BLaER1 treated with 17β-estradiol and CSF1 and Interleukin-3, amounts not matched to agents 10 nM and 100 nM (cell line): Measurements from ENCODE around the gene LRRC28.

Experiments used
- H3K27ac ChIP-seq, 11 experiments: shearing (Covaris generic); formaldehyde crosslinking; 2 replicates each; pipeline ENCODE4 v1.8.1; 2022
- H3K27me3 ChIP-seq, 11 experiments: shearing (Covaris generic); formaldehyde crosslinking; 2 replicates each; pipeline ENCODE4 v1.8.1; 2022
- H3K36me3 ChIP-seq, 11 experiments: shearing (Covaris generic); formaldehyde crosslinking; 2 replicates each; pipeline ENCODE4 v1.8.1; 2022
- H3K4me1 ChIP-seq, 10 experiments: shearing (Covaris generic); formaldehyde crosslinking; 2 replicates each; pipeline ENCODE4 v1.8.1; 2022
- H3K4me2 ChIP-seq, 11 experiments: shearing (Covaris generic); formaldehyde crosslinking; 2 replicates each; pipeline ENCODE4 v1.8.1; 2022
- H3K4me3 ChIP-seq, 10 experiments: shearing (Covaris generic); formaldehyde crosslinking; 2 replicates each; pipeline ENCODE4 v1.8.1; 2022
- H3K9ac ChIP-seq, 11 experiments: shearing (Covaris generic); formaldehyde crosslinking; 2 replicates each; pipeline ENCODE4 v1.8.1; 2022
- H3K9me3 ChIP-seq, 11 experiments: shearing (Covaris generic); formaldehyde crosslinking; replicated peaks in 1 of 11; 2 replicates each; pipeline ENCODE4 v1.8.1; 2022
- H4K20me1 ChIP-seq, 11 experiments: shearing (Covaris generic); formaldehyde crosslinking; 2 replicates each; pipeline ENCODE4 v1.8.1; 2022
- Cebpa-rat ChIP-seq, 11 experiments: shearing (Covaris generic); IDR thresholded peaks; 2 replicates each; pipeline ENCODE4 v1.8.1; 2022

LRRC28 gene

GRCh38 chr15:99407716-99408115, 156.4 kb downstream of the LRRC28 start:
- Histone ChIP-seq H3K27me3 (no peaks in the 10 kb centered on the region), H3K27ac (peak overlapping the region in 9 of 11 experiments; percentile 34 to 72 (median 66); a peak in 13 of 22 replicates), H3K4me1 (peaks cover 38 to 70% (median 59%) of the 10 kb centered on the region in 10 experiments), H3K4me3 (no peak overlapping the region), H4K20me1 (no peaks in the 10 kb centered on the region), H3K36me3 (no peaks in the 10 kb centered on the region), H3K9ac (peak overlapping the region in 8 of 11 experiments; percentile 0 to 56 (median 36); a peak in 13 of 22 replicates), H3K9me3 (peaks cover 0 to 9% (median 0%) of the 10 kb centered on the region in 11 experiments; a peak in 3 of 22 replicates), H3K4me2 (peak overlapping the region; percentile 43 to 91 (median 79))
- no peak for TF ChIP-seq Cebpa-rat (IDR thresholded peaks at IDR 0.05)

- Histone ChIP-seq H4K20me1 (no peaks in the 10 kb centered on the region), H3K9me3 (peaks cover 0 to 9% (median 0%) of the 10 kb centered on the region in 11 experiments; a peak in 3 of 22 replicates), H3K36me3 (no peaks in the 10 kb centered on the region), H3K4me3 (no peak overlapping the region), H3K9ac (peak overlapping the region in 10 of 11 experiments; percentile 0 to 56 (median 36); a peak in 17 of 22 replicates), H3K4me2 (peak overlapping the region; percentile 43 to 91 (median 79)), H3K27ac (peak overlapping the region in 9 of 11 experiments; percentile 34 to 72 (median 66); a peak in 16 of 22 replicates), H3K27me3 (no peaks in the 10 kb centered on the region), H3K4me1 (peaks cover 32 to 70% (median 60%) of the 10 kb centered on the region in 10 experiments)
- TF ChIP-seq Cebpa-rat (IDR thresholded peaks at IDR 0.05), result no peak
These were observed 157.2 kb downstream of the LRRC28 start for GRCh38 chr15:99408236-99409096.

GRCh38 chr15:99409097-99409473, 157.8 kb downstream of the LRRC28 start:
- H3K4me3 ChIP-seq, result no peak overlapping the region

GRCh38 chr15:99409560-99409959, 158.3 kb downstream of the LRRC28 start:
- H4K20me1 ChIP-seq, result no peaks in the 10 kb centered on the region
- H3K4me1 ChIP-seq, result peaks cover 29 to 78% (median 65%) of the 10 kb centered on the region in 10 experiments
- peak overlapping the region in 6 of 11 experiments; percentile 16 to 56 (median 48); a peak in 10 of 22 replicates for H3K9ac ChIP-seq
- H3K27ac ChIP-seq, result peak overlapping the region in 9 of 11 experiments; percentile 44 to 72 (median 66); a peak in 18 of 22 replicates
- H3K4me2 ChIP-seq, result peak overlapping the region; percentile 43 to 91 (median 79); a peak in 21 of 22 replicates
- TF ChIP-seq Cebpa-rat (IDR thresholded peaks at IDR 0.05), result no peak
- no peaks in the 10 kb centered on the region for H3K36me3 ChIP-seq
- peaks cover 0 to 9% (median 0%) of the 10 kb centered on the region in 11 experiments; a peak in 3 of 22 replicates for H3K9me3 ChIP-seq
- H3K27me3 ChIP-seq, result no peaks in the 10 kb centered on the region
- H3K4me3 ChIP-seq, result no peak overlapping the region

More at GRCh38 chr15:99409097-99409473, 157.8 kb downstream of the LRRC28 start:
- H3K27me3 ChIP-seq, result no peaks in the 10 kb centered on the region
- H4K20me1 ChIP-seq, result no peaks in the 10 kb centered on the region
- H3K36me3 ChIP-seq, result no peaks in the 10 kb centered on the region
- peak overlapping the region in 8 of 11 experiments; percentile 14 to 56 (median 42); a peak in 10 of 22 replicates for H3K9ac ChIP-seq
- peaks cover 0 to 9% (median 0%) of the 10 kb centered on the region in 11 experiments; a peak in 3 of 22 replicates for H3K9me3 ChIP-seq
- peak overlapping the region; percentile 43 to 91 (median 79) for H3K4me2 ChIP-seq
- H3K4me1 ChIP-seq, result peaks cover 28 to 74% (median 64%) of the 10 kb centered on the region in 10 experiments
- TF ChIP-seq Cebpa-rat (IDR thresholded peaks at IDR 0.05), result no peak
- H3K27ac ChIP-seq, result peak overlapping the region in 9 of 11 experiments; percentile 44 to 72 (median 66); a peak in 17 of 22 replicates

GRCh38 chr15:99410477-99410876, 159.2 kb downstream of the LRRC28 start:
- H3K4me1 ChIP-seq, result peaks cover 38 to 86% (median 74%) of the 10 kb centered on the region in 10 experiments
- H3K27me3 ChIP-seq, result no peaks in the 10 kb centered on the region
- peaks cover 0 to 9% (median 0%) of the 10 kb centered on the region in 11 experiments; a peak in 2 of 22 replicates for H3K9me3 ChIP-seq
- peak overlapping the region in 1 of 11 experiments; percentile 18; a peak in 1 of 22 replicates for H3K9ac ChIP-seq
- H3K4me3 ChIP-seq, result no peak overlapping the region
- no peak for TF ChIP-seq Cebpa-rat (IDR thresholded peaks at IDR 0.05)
- H4K20me1 ChIP-seq, result no peaks in the 10 kb centered on the region
- H3K36me3 ChIP-seq, result no peaks in the 10 kb centered on the region
- H3K27ac ChIP-seq, result peak overlapping the region in 9 of 11 experiments; percentile 5 to 72 (median 45); a peak in 11 of 22 replicates
- H3K4me2 ChIP-seq, result peak overlapping the region in 6 of 11 experiments; percentile 2 to 91 (median 86); a peak in 8 of 22 replicates

- no peak for TF ChIP-seq Cebpa-rat (IDR thresholded peaks at IDR 0.05)
- Histone ChIP-seq H3K36me3 (no peaks in the 10 kb centered on the region), H3K27me3 (no peaks in the 10 kb centered on the region)
These were observed 160.0 kb downstream of the LRRC28 start for GRCh38 chr15:99411234-99411633.

GRCh38 chr15:99412082-99412481, 160.8 kb downstream of the LRRC28 start:
- Histone ChIP-seq H4K20me1 (no peaks in the 10 kb centered on the region), H3K36me3 (no peaks in the 10 kb centered on the region), H3K9ac (no peak overlapping the region), H3K4me2 (no peak overlapping the region; a peak in 1 of 22 replicates), H3K27me3 (no peaks in the 10 kb centered on the region), H3K9me3 (peaks cover 0 to 9% (median 0%) of the 10 kb centered on the region in 11 experiments; a peak in 2 of 22 replicates), H3K27ac (peak overlapping the region in 4 of 11 experiments; percentile 1 to 46 (median 32); a peak in 3 of 22 replicates), H3K4me1 (peaks cover 44 to 76% (median 69%) of the 10 kb centered on the region in 10 experiments), H3K4me3 (no peak overlapping the region)
- no peak for TF ChIP-seq Cebpa-rat (IDR thresholded peaks at IDR 0.05)

More at GRCh38 chr15:99411234-99411633, 160.0 kb downstream of the LRRC28 start:
- Histone ChIP-seq H3K27ac (peak overlapping the region in 3 of 11 experiments; percentile 67 to 72 (median 70); a peak in 5 of 22 replicates), H3K4me3 (no peak overlapping the region), H4K20me1 (no peaks in the 10 kb centered on the region), H3K4me1 (peaks cover 40 to 81% (median 69%) of the 10 kb centered on the region in 10 experiments), H3K4me2 (peak overlapping the region in 1 of 11 experiments; percentile 86; a peak in 1 of 22 replicates), H3K9me3 (peaks cover 0 to 9% (median 0%) of the 10 kb centered on the region in 11 experiments; a peak in 2 of 22 replicates), H3K9ac (no peak overlapping the region)

GRCh38 chr15:99412626-99413025, 161.3 kb downstream of the LRRC28 start:
- Histone ChIP-seq H3K9me3 (peaks cover 0 to 9% (median 0%) of the 10 kb centered on the region in 11 experiments; a peak in 2 of 22 replicates), H3K27ac (peak overlapping the region in 6 of 11 experiments; percentile 1 to 46 (median 38); a peak in 7 of 22 replicates), H4K20me1 (no peaks in the 10 kb centered on the region), H3K27me3 (no peaks in the 10 kb centered on the region), H3K4me1 (peaks cover 39 to 70% (median 63%) of the 10 kb centered on the region in 10 experiments), H3K4me2 (peak overlapping the region in 2 of 11 experiments; percentile 7 to 74; a peak in 4 of 22 replicates), H3K4me3 (no peak overlapping the region), H3K9ac (no peak overlapping the region), H3K36me3 (no peaks in the 10 kb centered on the region)
- TF ChIP-seq Cebpa-rat (IDR thresholded peaks at IDR 0.05), result no peak
